ENCODE data around the gene PBRM1.

PBRM1 gene

GRCh38 chr3:52574056-52574965, 111.4 kb downstream of the PBRM1 start:
- no peak overlapping the region for H3K4me3 ChIP-seq (replicated peaks; ENCODE audit: low read depth, low read length)
- no peak for DNase-seq (ENCODE audit: extremely low read depth, low read depth)
- TF ChIP-seq CTCF (IDR thresholded peaks at IDR 0.05; ENCODE audit: low read depth, low read length, missing control alignments), result no peak

- TF ChIP-seq CTCF (IDR thresholded peaks at IDR 0.05; ENCODE audit: low read depth, low read length, missing control alignments), result no peak
Observed at GRCh38 chr3:52572221-52572620, 113.5 kb downstream of the PBRM1 start.

GRCh38 chr3:52570076-52570475, 115.6 kb downstream of the PBRM1 start:
- no peak for DNase-seq (ENCODE audit: extremely low read depth, low read depth)
- TF ChIP-seq CTCF (IDR thresholded peaks at IDR 0.05; ENCODE audit: low read depth, low read length, missing control alignments), result no peak
- H3K4me3 ChIP-seq (replicated peaks; ENCODE audit: low read depth, low read length), result no peak overlapping the region

More at GRCh38 chr3:52572221-52572620, 113.5 kb downstream of the PBRM1 start:
- H3K4me3 ChIP-seq (replicated peaks; ENCODE audit: low read depth, low read length), result no peak overlapping the region
- DNase-seq (ENCODE audit: extremely low read depth, low read depth), result no peak

- TF ChIP-seq CTCF (IDR thresholded peaks at IDR 0.05; ENCODE audit: low read depth, low read length, missing control alignments), result no peak
- no peak for DNase-seq (ENCODE audit: extremely low read depth, low read depth)
- no peak overlapping the region for H3K4me3 ChIP-seq (replicated peaks; ENCODE audit: low read depth, low read length)
Observed at GRCh38 chr3:52568069-52568468, 117.6 kb downstream of the PBRM1 start.

GRCh38 chr3:52563984-52564383, 121.7 kb downstream of the PBRM1 start:
- TF ChIP-seq CTCF (IDR thresholded peaks at IDR 0.05; ENCODE audit: low read depth, low read length, missing control alignments), result no peak
- no peak for DNase-seq (ENCODE audit: extremely low read depth, low read depth)
- no peak overlapping the region for H3K4me3 ChIP-seq (replicated peaks; ENCODE audit: low read depth, low read length)

- DNase-seq (ENCODE audit: extremely low read depth, low read depth), result no peak
- H3K4me3 ChIP-seq (replicated peaks; ENCODE audit: low read depth, low read length), result no peak overlapping the region
- no peak for TF ChIP-seq CTCF (IDR thresholded peaks at IDR 0.05; ENCODE audit: low read depth, low read length, missing control alignments)
Observed at GRCh38 chr3:52561028-52561747, 124.5 kb downstream of the PBRM1 start.
